Occipital lobe (tissue), 2 donors: ENCODE results near the gene TOLLIP. TPM values are rescaled to one million over a fixed set of nuclear protein-coding genes. Genes with fewer than 3 reads are reported as not detected.
"Not testable (repeated sequence)": the region's sequence is repeated elsewhere in the genome, so short reads cannot be mapped to it uniquely, and the experiment has no call there.

Experiments used
- DNase-seq: peaks from one replicate; lab custom pipeline; 2025; lab: John Stamatoyannopoulos, UW
- total RNA-seq: library from RNA; depleted of rRNA; stranded (reverse); fragments of >200 nt; gene quantifications from one replicate; pipeline ENCODE4 v1.2.3, GENCODE V29; 2014

The TOLLIP gene
- total RNA-seq, 1 donor from 2014 or later, result 17.8 TPM

DNA sequence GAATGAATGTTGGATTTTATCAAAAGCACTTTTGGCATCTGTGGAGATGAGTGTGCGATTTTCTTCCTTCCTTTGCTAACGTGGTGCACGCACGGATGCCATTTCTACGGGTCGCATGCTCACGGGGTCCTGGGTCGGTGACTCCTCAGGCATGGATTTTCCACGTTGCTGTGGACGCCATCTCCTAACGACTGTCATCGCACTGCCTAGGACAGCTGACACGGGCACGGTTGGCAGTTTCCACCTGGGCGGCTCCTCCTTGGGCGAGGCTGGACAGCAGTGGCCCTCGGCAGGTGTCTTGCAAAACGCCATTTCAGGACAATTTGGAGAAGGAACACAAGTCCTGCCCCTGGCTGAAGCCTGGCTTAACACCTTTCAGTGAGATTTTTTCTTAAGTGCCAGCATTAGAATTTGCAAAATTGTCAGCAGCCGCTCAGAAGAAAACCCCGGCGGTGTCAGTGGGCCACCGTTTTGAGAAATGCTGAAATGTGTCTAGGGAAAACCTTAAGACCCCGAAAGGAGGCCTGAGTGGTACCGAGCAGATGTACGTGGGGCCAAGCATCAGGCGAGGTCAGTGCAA, 34.7 kb upstream of the TOLLIP start:
- no peak for DNase-seq

GRCh38 chr11:1343391-1344055, 34.1 kb upstream of the TOLLIP start:
- DNase-seq, result no peak

DNA sequence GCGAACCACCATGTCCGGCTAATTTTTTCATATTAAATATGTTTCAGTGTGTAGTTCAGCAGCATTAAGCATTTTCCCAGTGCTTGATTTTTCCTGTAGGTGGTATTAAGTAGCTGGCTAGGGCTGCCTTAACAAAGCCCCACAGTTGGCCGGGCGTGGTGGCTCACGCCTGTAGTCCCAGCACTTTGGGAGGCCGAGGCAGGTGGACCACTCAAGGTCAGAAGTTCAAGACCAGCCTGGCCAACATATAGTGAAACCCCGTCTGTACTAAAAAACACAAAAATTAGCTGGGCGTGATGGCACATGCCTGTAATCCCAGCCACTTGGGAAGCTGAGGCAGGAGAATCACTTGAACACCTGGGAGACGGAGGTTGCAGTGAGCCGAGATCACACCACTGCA, 33.5 kb upstream of the TOLLIP start:
- DNase-seq, result no peak

DNA sequence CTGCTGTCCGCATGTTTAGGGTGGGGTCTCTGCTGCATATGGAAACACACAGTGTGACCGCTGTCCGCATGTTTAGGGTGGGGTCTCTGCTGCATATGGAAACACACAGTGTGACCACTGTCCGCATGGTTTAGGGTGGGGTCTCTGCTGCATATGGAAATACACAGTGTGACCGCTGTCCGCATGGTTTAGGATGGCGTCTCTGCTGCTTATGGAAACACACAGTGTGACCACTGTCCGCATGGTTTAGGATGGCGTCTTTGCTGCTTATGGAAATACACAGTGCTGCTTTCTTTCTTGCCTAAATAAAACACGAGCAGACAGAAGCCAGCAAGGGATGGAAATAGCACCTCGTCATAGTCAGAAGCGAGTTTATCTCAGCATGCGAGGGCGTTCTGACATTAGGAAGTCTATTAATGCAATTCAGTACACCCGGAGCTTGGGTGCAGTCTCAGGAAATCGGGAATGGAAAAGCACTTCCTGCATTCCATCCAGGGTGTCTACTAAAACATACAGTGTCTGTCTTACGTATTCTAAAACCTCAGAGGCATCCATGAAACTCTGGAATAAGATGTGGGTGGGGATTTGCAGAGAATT, 32.6 kb upstream of the TOLLIP start:
- no peak for DNase-seq

DNA sequence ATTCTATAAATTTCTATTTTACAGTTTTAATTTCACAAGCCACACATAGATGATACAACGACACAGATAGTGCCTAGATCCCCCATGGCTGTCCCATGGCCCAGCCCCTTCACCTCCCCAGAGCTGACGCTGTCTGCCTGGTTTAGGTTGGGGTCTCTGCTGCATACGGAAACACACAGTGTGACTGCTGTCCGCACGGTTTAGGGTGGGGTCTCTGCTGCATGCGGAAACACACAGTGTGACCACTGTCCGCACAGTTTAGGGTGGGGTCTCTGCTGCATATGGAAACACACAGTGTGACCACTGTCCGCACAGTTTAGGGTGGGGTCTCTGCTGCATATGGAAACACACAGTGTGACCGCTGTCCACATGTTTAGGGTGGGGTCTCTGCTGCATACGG, 31.8 kb upstream of the TOLLIP start:
- DNase-seq, result not testable (repeated sequence)

- DNase-seq, result no peak
Measured at GRCh38 chr11:1340111-1340510, 30.7 kb upstream of the TOLLIP start.

- no peak for DNase-seq
Measured at GRCh38 chr11:1339066-1339675, 29.7 kb upstream of the TOLLIP start.

- no peak for DNase-seq
Measured at GRCh38 chr11:1338201-1339065, 29.0 kb upstream of the TOLLIP start.

DNA sequence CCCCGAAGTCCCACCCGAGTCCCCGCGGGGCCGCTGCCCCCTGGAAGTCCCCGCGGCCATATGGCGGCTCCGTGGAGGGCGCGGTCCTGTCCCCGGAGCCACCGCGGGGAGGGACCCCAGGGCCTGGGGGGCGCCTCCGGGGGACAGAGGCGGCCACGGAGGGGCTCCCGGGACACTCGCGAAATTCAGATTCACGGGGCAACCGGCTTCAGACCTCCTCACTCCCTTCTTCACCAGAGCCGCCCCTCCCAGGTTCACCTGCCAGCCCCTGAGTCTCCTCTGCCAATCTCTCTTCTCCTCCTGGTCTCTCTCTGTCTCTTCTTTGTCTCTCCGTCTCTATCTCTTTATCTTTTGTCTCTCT, 28.2 kb upstream of the TOLLIP start:
- no peak for DNase-seq

GRCh38 chr11:1336836-1337646, 27.6 kb upstream of the TOLLIP start:
- DNase-seq, result no peak

DNA sequence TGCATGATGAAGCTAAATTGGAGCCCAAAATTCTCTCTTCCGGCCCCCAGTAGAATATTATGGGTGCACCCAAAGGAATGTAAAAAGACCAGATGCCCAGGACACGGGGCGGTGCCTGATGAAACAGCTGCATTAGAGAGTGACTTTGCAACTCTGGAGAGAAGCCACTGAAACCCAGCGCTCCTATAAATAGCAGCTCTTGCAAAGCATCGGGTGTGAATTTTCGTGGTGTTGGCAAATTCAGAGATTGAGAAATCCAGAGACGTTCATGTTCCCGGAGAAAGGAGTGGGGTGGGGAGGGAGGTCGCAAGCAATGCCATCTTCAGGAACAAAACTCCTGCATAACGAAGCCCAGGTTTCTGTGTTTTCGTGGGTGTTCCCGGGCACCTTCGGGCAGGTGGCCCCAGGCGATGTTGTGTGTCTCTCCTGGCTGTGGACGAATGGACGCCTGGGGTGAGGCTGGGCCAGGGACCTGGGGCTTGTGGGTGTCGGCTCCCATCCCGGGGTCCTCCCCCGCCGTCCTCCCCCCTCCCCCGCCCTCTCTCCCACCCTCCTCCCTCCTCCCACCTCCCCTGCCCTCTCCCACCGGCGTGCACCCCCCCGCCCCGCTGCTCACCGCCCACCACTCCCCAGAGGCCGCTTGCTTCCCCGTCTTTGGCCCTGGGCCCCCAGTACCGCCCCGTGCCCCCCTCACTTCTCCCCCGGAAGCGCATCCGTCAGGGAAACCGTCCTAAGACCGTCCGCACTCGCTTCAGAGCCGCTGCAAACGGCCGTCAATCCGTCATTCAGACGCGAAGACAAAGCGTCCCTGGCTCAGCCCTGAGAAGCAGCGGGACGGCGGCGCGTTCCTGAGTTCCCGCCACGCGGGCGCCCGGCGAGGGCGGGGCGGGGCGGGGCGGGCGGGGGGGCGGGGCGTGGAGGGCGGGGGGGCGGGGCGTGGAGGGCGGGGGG, 26.7 kb upstream of the TOLLIP start:
- DNase-seq, result no peak

- no peak for DNase-seq
Measured at GRCh38 chr11:1335264-1335810, 25.9 kb upstream of the TOLLIP start.

GRCh38 chr11:1333860-1334259, 24.4 kb upstream of the TOLLIP start:
- DNase-seq, result no peak

- no peak for DNase-seq
Measured at GRCh38 chr11:1333091-1333772, 23.8 kb upstream of the TOLLIP start.

- DNase-seq, result no peak
Measured at GRCh38 chr11:1330473-1330872, 21.0 kb upstream of the TOLLIP start.

GRCh38 chr11:1327064-1327460, 17.6 kb upstream of the TOLLIP start:
- no peak for DNase-seq

DNA sequence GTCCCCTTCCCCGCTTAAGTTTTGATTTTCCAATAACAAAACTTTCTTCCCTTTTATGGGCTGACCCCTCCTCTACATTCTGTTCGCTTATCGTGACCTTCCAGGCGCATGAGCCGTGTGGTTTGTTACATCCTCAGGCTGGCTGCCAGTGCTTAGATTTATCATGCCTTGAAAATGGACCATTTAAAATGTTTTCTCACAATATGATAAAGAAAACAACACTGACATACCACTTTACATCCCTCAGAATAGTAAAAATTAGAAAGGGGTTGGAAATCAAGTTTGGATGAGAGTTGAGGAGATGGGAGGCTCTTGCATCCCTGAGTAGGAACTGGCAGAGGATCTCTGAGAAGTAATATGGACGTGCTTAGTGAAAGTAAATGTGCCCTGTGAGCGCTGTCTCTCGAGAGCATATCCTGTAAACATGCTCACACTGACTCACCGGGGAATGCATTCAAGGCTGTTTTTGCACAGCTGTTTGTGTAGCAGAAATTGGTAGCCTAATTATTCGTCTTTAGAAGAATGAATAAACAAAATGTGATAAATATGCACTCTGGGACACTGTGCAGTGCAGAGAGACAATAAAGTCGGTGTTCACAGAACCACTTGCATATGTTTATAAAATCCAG, 17.1 kb upstream of the TOLLIP start:
- no peak for DNase-seq

GRCh38 chr11:1323774-1324173, 14.3 kb upstream of the TOLLIP start:
- DNase-seq, result no peak
